OCI-LY3 (cell line): Measurements from ENCODE around the gene GDPGP1.

Experiments
- EZH2phosphoT487 ChIP-seq: fragments of 200-600 bp; shearing (Covaris generic); IDR thresholded peaks from 2 replicates; pipeline ENCODE4 v1.6.1; 2018; ENCODE audit warnings: antibody characterized with exemption, mixed run types, low read depth
- TF ChIP-seq, protein P1 (sequence below): fragments of 200-600, 300-600 bp; sonication (generic); IDR thresholded peaks from 2 replicates; pipeline ENCODE4 v1.5.1; 2014; ENCODE audit warnings: antibody characterized with exemption, low read length, low read depth

DNA sequence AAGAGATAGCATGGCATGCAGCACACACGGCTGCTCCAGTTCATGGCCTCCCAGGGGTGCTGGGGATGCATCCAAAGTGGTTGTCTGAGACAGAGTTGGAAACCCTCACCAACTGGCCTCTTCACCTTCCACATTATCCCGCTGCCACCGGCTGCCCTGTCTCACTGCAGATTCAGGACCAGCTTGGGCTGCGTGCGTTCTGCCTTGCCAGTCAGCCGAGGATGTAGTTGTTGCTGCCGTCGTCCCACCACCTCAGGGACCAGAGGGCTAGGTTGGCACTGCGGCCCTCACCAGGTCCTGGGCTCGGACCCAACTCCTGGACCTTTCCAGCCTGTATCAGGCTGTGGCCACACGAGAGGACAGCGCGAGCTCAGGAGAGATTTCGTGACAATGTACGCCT lies 5.0 kb upstream of the GDPGP1 start:
- TF ChIP-seq, protein P1, sequence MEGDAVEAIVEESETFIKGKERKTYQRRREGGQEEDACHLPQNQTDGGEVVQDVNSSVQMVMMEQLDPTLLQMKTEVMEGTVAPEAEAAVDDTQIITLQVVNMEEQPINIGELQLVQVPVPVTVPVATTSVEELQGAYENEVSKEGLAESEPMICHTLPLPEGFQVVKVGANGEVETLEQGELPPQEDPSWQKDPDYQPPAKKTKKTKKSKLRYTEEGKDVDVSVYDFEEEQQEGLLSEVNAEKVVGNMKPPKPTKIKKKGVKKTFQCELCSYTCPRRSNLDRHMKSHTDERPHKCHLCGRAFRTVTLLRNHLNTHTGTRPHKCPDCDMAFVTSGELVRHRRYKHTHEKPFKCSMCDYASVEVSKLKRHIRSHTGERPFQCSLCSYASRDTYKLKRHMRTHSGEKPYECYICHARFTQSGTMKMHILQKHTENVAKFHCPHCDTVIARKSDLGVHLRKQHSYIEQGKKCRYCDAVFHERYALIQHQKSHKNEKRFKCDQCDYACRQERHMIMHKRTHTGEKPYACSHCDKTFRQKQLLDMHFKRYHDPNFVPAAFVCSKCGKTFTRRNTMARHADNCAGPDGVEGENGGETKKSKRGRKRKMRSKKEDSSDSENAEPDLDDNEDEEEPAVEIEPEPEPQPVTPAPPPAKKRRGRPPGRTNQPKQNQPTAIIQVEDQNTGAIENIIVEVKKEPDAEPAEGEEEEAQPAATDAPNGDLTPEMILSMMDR = no peak
- no peak for TF ChIP-seq EZH2phosphoT487
